GM23338 (cell line): ENCODE data around the gene LUC7L. TPM values are rescaled to one million over a fixed set of nuclear protein-coding genes. Genes with fewer than 3 reads are reported as not detected.
A peak's percentile ranks its signal among the peaks of the same experiment; 100 is the strongest.

Source experiments
- ATAC-seq: fragments of 200-7000 bp; cut with Tn5 transposase; 3 replicates; pipeline ENCODE4 v1.9.1; 2020
- DNase-seq: peaks from one replicate; pipeline ENCODE4 v3.0.0-alpha.2; 2015; ENCODE audit warnings: low spot score
- H2AFZ ChIP-seq: fragments of 200-600 bp; sonication (generic); 2 replicates; pipeline ENCODE4 v1.8.0; 2016; ENCODE audit warnings: antibody characterized with exemption, mild to moderate bottlenecking, moderate library complexity
- H3F3A ChIP-seq: fragments of 200-600 bp; sonication (generic); replicated peaks from 2 replicates; pipeline ENCODE4 v1.8.0; 2017; ENCODE audit warnings: antibody characterized with exemption, mixed run types, low read depth
- H3K27ac ChIP-seq: fragments of 200-600 bp; sonication (generic); 2 replicates; pipeline ENCODE4 v1.6.1; 2016; ENCODE audit warnings: low read depth
- H3K27me3 ChIP-seq: fragments of 200-600 bp; sonication (generic); 2 replicates; pipeline ENCODE4 v1.8.0; 2016; ENCODE audit warnings: mild to moderate bottlenecking, mixed run types, moderate library complexity; ENCODE audit not compliant: insufficient read depth
- H3K36me3 ChIP-seq: fragments of 200-600 bp; sonication (generic); 2 replicates; pipeline ENCODE4 v1.8.0; 2016; ENCODE audit warnings: mild to moderate bottlenecking; ENCODE audit not compliant: insufficient read depth
- H3K4me1 ChIP-seq: fragments of 200-600 bp; sonication (generic); 2 replicates; pipeline ENCODE4 v1.8.0; 2016; ENCODE audit warnings: mild to moderate bottlenecking, moderate library complexity; ENCODE audit not compliant: insufficient read depth
- H3K4me2 ChIP-seq: fragments of 200-600 bp; sonication (generic); 2 replicates; pipeline ENCODE4 v1.7.1; 2017; ENCODE audit warnings: mixed run types
- H3K4me3 ChIP-seq: fragments of 200-600 bp; sonication (generic); 2 replicates; pipeline ENCODE4 v1.6.1; 2016; ENCODE audit warnings: mixed run types
- H3K79me2 ChIP-seq: fragments of 200-600 bp; sonication (generic); replicated peaks from 2 replicates; pipeline ENCODE4 v1.8.0; 2017; ENCODE audit warnings: mild to moderate bottlenecking; ENCODE audit not compliant: insufficient read depth
- H3K9me2 ChIP-seq: fragments of 200-600 bp; sonication (generic); 2 replicates; pipeline ENCODE4 v1.8.0; 2017; ENCODE audit not compliant: insufficient read depth
- H4K20me1 ChIP-seq: fragments of 200-600 bp; sonication (generic); replicated peaks from 2 replicates; pipeline ENCODE4 v1.8.0; 2017; ENCODE audit warnings: mild to moderate bottlenecking; ENCODE audit not compliant: insufficient read depth
- H3K27ac Mint-ChIP-seq: 2 replicates; pipeline ENCODE4 v1.8.0; 2020; ENCODE audit warnings: inconsistent platforms, mild to moderate bottlenecking, moderate library complexity, mixed read lengths
- H3K27me3 Mint-ChIP-seq: 3 replicates; pipeline ENCODE4 v1.8.0; 2022; ENCODE audit warnings: low read depth, mild to moderate bottlenecking, moderate library complexity, mixed read lengths, inconsistent platforms; ENCODE audit not compliant: insufficient read depth, poor library complexity
- H3K36me3 Mint-ChIP-seq: 3 replicates; pipeline ENCODE4 v1.8.0; 2021; ENCODE audit warnings: low read depth, mild to moderate bottlenecking, inconsistent platforms, moderate library complexity, mixed read lengths
- H3K4me1 Mint-ChIP-seq: 3 replicates; pipeline ENCODE4 v1.8.0; 2020; ENCODE audit warnings: mild to moderate bottlenecking, inconsistent platforms, mixed read lengths
- H3K4me3 Mint-ChIP-seq: 3 replicates; pipeline ENCODE4 v1.8.0; 2021; ENCODE audit warnings: moderate library complexity, mild to moderate bottlenecking, inconsistent platforms, mixed read lengths
- H3K9me3 Mint-ChIP-seq: 3 replicates; pipeline ENCODE4 v1.8.0; 2020; ENCODE audit warnings: moderate library complexity, mild to moderate bottlenecking, inconsistent platforms, mixed read lengths
- EZH2 ChIP-seq: fragments of 200-600 bp; sonication (generic); IDR thresholded peaks from one replicate; pipeline ENCODE4 v1.8.0; 2017; ENCODE audit warnings: antibody characterized with exemption, mild to moderate bottlenecking, low read depth; ENCODE audit not compliant: unreplicated experiment
- EZH2phosphoT487 ChIP-seq: fragments of 200-600 bp; sonication (generic); IDR thresholded peaks from one replicate; pipeline ENCODE4 v1.8.1; 2018; ENCODE audit warnings: antibody characterized with exemption; ENCODE audit not compliant: unreplicated experiment
- JUNB ChIP-seq: IDR thresholded peaks from one replicate; pipeline ENCODE4 v1.6.1; 2016; ENCODE audit warnings: antibody characterized with exemption; ENCODE audit not compliant: unreplicated experiment
- REST ChIP-seq: IDR thresholded peaks from one replicate; pipeline ENCODE4 v1.6.1; 2018; ENCODE audit warnings: antibody characterized with exemption; ENCODE audit not compliant: unreplicated experiment
- STAT1 ChIP-seq: IDR thresholded peaks from one replicate; pipeline ENCODE4 v1.6.1; 2016; ENCODE audit warnings: antibody characterized with exemption; ENCODE audit not compliant: unreplicated experiment
- polyA plus RNA-seq: library from polyadenylated mRNA; unstranded; fragments of >200 nt; fragmentation: Nextera tagmentation; extraction: Ambion mirVana; gene quantifications from 2 replicates; pipeline ENCODE4 v1.2.1, GENCODE V29; 2016
- total RNA-seq: library from RNA; depleted of rRNA; stranded (reverse); fragments of >200 nt; shearing (Covaris generic); gene quantifications from 2 replicates; pipeline ENCODE4 v1.2.3, GENCODE V29; 2014
- TF ChIP-seq, protein P1 (sequence below): fragments of 250-450 bp; sonication (Bioruptor Pico); IDR thresholded peaks from 2 replicates; pipeline ENCODE4 v1.5.0; 2020; ENCODE audit warnings: mild to moderate bottlenecking, moderate library complexity

LUC7L gene
- total and polyA plus RNA-seq, 2 experiments from 2014 or later, result 114 to 151 TPM

DNA sequence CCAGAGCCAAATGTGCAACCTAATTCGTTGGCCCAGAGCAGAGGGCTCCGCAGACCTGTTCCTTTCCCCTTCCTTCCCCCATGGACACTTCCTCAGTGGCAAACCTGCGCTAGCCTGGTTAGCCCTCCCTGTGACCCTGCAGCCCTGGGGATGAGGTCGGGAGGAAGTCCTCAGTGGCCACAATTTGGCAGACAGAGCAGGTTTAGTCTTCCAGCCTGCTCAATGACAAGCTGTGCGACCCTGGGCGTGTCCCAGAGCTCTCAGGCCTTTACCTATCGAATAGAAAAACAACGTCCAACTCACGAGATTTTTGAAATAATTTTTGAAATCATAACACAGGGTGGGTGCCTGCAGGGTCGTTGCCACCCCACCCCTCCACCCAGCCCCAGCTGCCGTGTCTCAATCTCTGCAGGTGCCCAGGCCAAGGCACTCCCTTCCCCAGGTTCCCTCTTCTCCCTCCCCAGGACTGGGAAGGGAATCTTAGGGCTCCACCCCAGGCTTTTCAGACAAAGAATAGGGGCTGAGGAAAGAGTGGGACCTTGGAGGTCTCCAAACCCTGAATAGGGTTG lies 62.0 kb downstream of the LUC7L start:
- no peaks in the 10 kb centered on the region for H3K79me2 ChIP-seq
- peaks cover 76% of the 10 kb centered on the region for H3K27me3 ChIP-seq
- H3K27ac ChIP-seq, result no peak overlapping the region
- no peak for DNase-seq
- H3K27me3 Mint-ChIP-seq, result peaks cover 72% of the 10 kb centered on the region
- H3K4me1 Mint-ChIP-seq, result peaks cover 36% of the 10 kb centered on the region
- no peaks in the 10 kb centered on the region for H3K9me2 ChIP-seq
- H3K4me3 Mint-ChIP-seq, result peak overlapping the region; percentile 65
- no peak for TF ChIP-seq STAT1
- TF ChIP-seq EZH2phosphoT487, result no peak
- TF ChIP-seq JUNB, result no peak
- TF ChIP-seq REST, result no peak
- no peak for TF ChIP-seq EZH2
- TF ChIP-seq, protein P1, sequence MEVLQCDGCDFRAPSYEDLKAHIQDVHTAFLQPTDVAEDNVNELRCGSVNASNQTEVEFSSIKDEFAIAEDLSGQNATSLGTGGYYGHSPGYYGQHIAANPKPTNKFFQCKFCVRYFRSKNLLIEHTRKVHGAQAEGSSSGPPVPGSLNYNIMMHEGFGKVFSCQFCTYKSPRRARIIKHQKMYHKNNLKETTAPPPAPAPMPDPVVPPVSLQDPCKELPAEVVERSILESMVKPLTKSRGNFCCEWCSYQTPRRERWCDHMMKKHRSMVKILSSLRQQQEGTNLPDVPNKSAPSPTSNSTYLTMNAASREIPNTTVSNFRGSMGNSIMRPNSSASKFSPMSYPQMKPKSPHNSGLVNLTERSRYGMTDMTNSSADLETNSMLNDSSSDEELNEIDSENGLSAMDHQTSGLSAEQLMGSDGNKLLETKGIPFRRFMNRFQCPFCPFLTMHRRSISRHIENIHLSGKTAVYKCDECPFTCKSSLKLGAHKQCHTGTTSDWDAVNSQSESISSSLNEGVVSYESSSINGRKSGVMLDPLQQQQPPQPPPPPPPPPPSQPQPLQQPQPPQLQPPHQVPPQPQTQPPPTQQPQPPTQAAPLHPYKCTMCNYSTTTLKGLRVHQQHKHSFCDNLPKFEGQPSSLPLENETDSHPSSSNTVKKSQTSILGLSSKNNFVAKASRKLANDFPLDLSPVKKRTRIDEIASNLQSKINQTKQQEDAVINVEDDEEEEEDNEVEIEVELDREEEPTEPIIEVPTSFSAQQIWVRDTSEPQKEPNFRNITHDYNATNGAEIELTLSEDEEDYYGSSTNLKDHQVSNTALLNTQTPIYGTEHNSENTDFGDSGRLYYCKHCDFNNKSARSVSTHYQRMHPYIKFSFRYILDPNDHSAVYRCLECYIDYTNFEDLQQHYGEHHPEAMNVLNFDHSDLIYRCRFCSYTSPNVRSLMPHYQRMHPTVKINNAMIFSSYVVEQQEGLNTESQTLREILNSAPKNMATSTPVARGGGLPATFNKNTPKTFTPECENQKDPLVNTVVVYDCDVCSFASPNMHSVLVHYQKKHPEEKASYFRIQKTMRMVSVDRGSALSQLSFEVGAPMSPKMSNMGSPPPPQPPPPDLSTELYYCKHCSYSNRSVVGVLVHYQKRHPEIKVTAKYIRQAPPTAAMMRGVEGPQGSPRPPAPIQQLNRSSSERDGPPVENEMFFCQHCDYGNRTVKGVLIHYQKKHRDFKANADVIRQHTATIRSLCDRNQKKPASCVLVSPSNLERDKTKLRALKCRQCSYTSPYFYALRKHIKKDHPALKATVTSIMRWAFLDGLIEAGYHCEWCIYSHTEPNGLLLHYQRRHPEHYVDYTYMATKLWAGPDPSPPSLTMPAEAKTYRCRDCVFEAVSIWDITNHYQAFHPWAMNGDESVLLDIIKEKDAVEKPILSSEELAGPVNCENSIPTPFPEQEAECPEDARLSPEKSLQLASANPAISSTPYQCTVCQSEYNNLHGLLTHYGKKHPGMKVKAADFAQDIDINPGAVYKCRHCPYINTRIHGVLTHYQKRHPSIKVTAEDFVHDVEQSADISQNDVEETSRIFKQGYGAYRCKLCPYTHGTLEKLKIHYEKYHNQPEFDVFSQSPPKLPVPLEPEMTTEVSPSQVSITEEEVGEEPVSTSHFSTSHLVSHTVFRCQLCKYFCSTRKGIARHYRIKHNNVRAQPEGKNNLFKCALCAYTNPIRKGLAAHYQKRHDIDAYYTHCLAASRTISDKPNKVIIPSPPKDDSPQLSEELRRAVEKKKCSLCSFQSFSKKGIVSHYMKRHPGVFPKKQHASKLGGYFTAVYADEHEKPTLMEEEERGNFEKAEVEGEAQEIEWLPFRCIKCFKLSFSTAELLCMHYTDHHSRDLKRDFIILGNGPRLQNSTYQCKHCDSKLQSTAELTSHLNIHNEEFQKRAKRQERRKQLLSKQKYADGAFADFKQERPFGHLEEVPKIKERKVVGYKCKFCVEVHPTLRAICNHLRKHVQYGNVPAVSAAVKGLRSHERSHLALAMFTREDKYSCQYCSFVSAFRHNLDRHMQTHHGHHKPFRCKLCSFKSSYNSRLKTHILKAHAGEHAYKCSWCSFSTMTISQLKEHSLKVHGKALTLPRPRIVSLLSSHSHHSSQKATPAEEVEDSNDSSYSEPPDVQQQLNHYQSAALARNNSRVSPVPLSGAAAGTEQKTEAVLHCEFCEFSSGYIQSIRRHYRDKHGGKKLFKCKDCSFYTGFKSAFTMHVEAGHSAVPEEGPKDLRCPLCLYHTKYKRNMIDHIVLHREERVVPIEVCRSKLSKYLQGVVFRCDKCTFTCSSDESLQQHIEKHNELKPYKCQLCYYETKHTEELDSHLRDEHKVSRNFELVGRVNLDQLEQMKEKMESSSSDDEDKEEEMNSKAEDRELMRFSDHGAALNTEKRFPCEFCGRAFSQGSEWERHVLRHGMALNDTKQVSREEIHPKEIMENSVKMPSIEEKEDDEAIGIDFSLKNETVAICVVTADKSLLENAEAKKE, result no peak
- H4K20me1 ChIP-seq, result no peaks in the 10 kb centered on the region; the same call in 1 of the 2 replicates
- no peaks in the 10 kb centered on the region for H3K36me3 Mint-ChIP-seq
- H3K4me2 ChIP-seq, result peak overlapping the region; percentile 88
- H3K4me3 ChIP-seq, result peak overlapping the region; percentile 64
- H3K27ac Mint-ChIP-seq, result no peak overlapping the region
- no peak for ATAC-seq
- no peaks in the 10 kb centered on the region for H3K36me3 ChIP-seq
- H3K4me1 ChIP-seq, result peaks cover 42% of the 10 kb centered on the region
- H3F3A ChIP-seq, result peaks cover 9% of the 10 kb centered on the region
- H2AFZ ChIP-seq, result peak overlapping the region; percentile 69
- H3K9me3 Mint-ChIP-seq, result no peaks in the 10 kb centered on the region
